Ishikawa (cell line): Measurements from ENCODE around the gene KTN1.

ENCODE experiments used
- CEBPB ChIP-seq: IDR thresholded peaks from 2 replicates; pipeline ENCODE4 v1.6.1; 2012
- CREB1 ChIP-seq: IDR thresholded peaks from 2 replicates; pipeline ENCODE4 v1.6.1; 2012; ENCODE audit warnings: low read depth
- EGR1 ChIP-seq: IDR thresholded peaks from 2 replicates; pipeline ENCODE4 v1.6.1; 2012
- EP300 ChIP-seq: IDR thresholded peaks from 2 replicates; pipeline ENCODE4 v1.6.1; 2012; ENCODE audit warnings: borderline replicate concordance
- FOXM1 ChIP-seq: IDR thresholded peaks from 2 replicates; pipeline ENCODE4 v1.6.1; 2012; ENCODE audit warnings: low read depth, borderline replicate concordance
- NFIC ChIP-seq: IDR thresholded peaks from 2 replicates; pipeline ENCODE4 v1.6.1; 2012
- RAD21 ChIP-seq: IDR thresholded peaks from 2 replicates; pipeline ENCODE4 v1.6.1; 2012; ENCODE audit warnings: low read depth
- REST ChIP-seq: IDR thresholded peaks from 2 replicates; pipeline ENCODE4 v1.6.1; 2012; ENCODE audit warnings: low read depth, mild to moderate bottlenecking
- TAF1 ChIP-seq: IDR thresholded peaks from 2 replicates; pipeline ENCODE4 v1.6.1; 2012; ENCODE audit warnings: low read depth, mild to moderate bottlenecking
- TCF12 ChIP-seq: IDR thresholded peaks from 2 replicates; pipeline ENCODE4 v1.6.1; 2012; ENCODE audit warnings: low read depth
- TEAD4 ChIP-seq: IDR thresholded peaks from 2 replicates; pipeline ENCODE4 v1.6.1; 2012
- YY1 ChIP-seq: IDR thresholded peaks from 2 replicates; pipeline ENCODE4 v1.6.1; 2012; ENCODE audit warnings: low read depth
- ZBTB7A ChIP-seq: IDR thresholded peaks from 2 replicates; pipeline ENCODE4 v1.6.1; 2012; ENCODE audit warnings: low read depth
- TF ChIP-seq, protein P1 (sequence below): IDR thresholded peaks from 2 replicates; pipeline ENCODE4 v1.6.1; 2012
- TF ChIP-seq, protein P2 (sequence below): IDR thresholded peaks from 2 replicates; pipeline ENCODE4 v1.6.1; 2012

The KTN1 gene

DNA sequence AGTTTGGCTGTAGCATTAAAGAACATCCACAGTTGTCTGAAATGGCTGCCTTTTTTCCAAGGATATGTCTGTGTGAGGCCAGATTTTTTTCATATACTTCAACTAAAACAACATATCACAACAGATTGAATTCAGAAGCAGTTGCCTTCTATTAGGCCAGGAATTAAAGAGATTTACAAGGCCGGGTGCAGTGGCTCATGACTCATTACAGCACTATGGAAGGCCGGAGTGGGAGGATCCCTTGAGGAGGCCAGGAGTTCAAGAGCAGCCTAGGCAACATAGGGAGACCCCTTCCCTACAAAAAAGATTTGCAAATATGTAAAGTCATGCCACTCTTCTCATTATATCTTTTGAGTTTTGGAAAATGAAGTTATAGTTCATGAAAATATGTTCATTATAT is 108.6 kb downstream of the KTN1 start:
- TF ChIP-seq CEBPB, result no peak
- no peak for TF ChIP-seq TAF1
- TF ChIP-seq, protein P1, sequence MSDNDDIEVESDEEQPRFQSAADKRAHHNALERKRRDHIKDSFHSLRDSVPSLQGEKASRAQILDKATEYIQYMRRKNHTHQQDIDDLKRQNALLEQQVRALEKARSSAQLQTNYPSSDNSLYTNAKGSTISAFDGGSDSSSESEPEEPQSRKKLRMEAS, result no peak
- TF ChIP-seq TEAD4, result no peak
- no peak for TF ChIP-seq EGR1
- TF ChIP-seq CREB1, result no peak
- no peak for TF ChIP-seq RAD21
- no peak for TF ChIP-seq YY1
- no peak for TF ChIP-seq NFIC
- TF ChIP-seq, protein P2, sequence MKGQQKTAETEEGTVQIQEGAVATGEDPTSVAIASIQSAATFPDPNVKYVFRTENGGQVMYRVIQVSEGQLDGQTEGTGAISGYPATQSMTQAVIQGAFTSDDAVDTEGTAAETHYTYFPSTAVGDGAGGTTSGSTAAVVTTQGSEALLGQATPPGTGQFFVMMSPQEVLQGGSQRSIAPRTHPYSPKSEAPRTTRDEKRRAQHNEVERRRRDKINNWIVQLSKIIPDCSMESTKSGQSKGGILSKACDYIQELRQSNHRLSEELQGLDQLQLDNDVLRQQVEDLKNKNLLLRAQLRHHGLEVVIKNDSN, result no peak
- TF ChIP-seq FOXM1, result no peak
- no peak for TF ChIP-seq TCF12

GRCh38 chr14:55689981-55690871 is 110.2 kb downstream of the KTN1 start:
- TF ChIP-seq, protein P2, result no peak
- TF ChIP-seq NFIC, result no peak
- no peak for TF ChIP-seq EGR1
- TF ChIP-seq, protein P1, result no peak
- no peak for TF ChIP-seq YY1
- TF ChIP-seq TEAD4, result no peak
- TF ChIP-seq TAF1, result no peak
- TF ChIP-seq ZBTB7A, result no peak
- no peak for TF ChIP-seq CREB1
- TF ChIP-seq FOXM1, result no peak
- TF ChIP-seq REST, result no peak
- TF ChIP-seq EP300, result no peak
- TF ChIP-seq CEBPB, result no peak
- no peak for TF ChIP-seq RAD21
- TF ChIP-seq TCF12, result no peak

DNA sequence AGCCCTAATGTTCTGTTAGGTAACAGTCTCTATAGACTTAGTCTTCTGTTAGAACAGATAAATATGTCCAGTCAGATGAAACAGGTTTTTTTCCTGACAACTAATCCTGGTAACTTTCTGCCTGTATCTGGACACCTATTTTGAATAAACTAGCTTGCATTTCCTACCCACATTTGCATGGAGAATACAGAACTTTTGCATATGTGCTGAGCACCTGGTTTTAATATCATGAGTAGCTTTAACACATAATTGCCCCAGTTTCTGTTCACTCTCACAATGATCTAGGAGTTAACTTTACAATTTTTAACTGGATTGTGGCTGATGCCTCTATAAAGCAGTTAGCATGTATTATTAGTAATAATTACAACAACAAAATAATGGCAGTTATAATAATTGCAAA is 111.7 kb downstream of the KTN1 start:
- TF ChIP-seq REST (no peak), NFIC (no peak), TCF12 (no peak), RAD21 (no peak), CEBPB (no peak), TAF1 (no peak), YY1 (no peak), EGR1 (no peak), EP300 (no peak), FOXM1 (no peak), ZBTB7A (no peak), CREB1 (no peak), TEAD4 (no peak)
- TF ChIP-seq, protein P1, result no peak
- TF ChIP-seq, protein P2, result no peak

DNA sequence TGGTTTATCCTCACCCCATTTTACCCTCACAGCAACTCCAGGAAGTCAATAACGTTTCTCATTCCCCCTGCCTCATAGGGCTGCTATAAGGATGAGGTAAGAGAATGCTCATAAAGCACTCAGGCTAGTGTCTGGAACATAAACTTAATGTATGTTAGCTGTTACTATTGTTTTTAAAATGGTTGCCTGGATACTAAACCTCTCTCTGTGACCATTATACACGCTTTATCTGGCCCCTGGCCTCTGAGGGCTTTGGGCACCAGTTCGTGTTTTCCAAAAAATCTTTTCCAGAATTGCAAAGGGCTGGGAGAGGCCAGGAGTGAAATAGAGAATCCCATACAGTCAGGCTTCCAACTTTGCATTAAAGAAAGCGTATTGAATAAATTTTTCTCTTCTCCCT is 113.9 kb downstream of the KTN1 start:
- TF ChIP-seq CEBPB, result no peak
- no peak for TF ChIP-seq EGR1
- TF ChIP-seq FOXM1, result no peak
- TF ChIP-seq RAD21, result no peak
- no peak for TF ChIP-seq EP300
- no peak for TF ChIP-seq TAF1
- no peak for TF ChIP-seq ZBTB7A
- TF ChIP-seq NFIC, result no peak
- TF ChIP-seq, protein P2, result no peak
- no peak for TF ChIP-seq REST
- TF ChIP-seq YY1, result no peak
- TF ChIP-seq, protein P1, result no peak
- no peak for TF ChIP-seq TEAD4
- TF ChIP-seq CREB1, result no peak
